OCI-LY3 (cell line): Measurements from ENCODE around the gene LRP2.

Source experiments
- CTCF ChIP-seq: fragments of 200-600, 300-600 bp; sonication (generic); IDR thresholded peaks from 2 replicates; pipeline ENCODE4 v1.5.1; 2014; ENCODE audit warnings: antibody characterized with exemption, low read length, low read depth
- EZH2phosphoT487 ChIP-seq: fragments of 200-600 bp; shearing (Covaris generic); IDR thresholded peaks from 2 replicates; pipeline ENCODE4 v1.6.1; 2018; ENCODE audit warnings: antibody characterized with exemption, mixed run types, low read depth

GRCh38 chr2:169323841-169324240, 38.5 kb downstream of the LRP2 start:
- TF ChIP-seq CTCF (no peak), EZH2phosphoT487 (no peak)
